GM23338 (cell line): ENCODE measurements around the gene DHRS7C. TPM values are rescaled to one million over a fixed set of nuclear protein-coding genes. Genes with fewer than 3 reads are reported as not detected.

Experiments used
- ATAC-seq: fragments of 200-7000 bp; cut with Tn5 transposase; 3 replicates; pipeline ENCODE4 v1.9.1; 2020
- DNase-seq: peaks from one replicate; pipeline ENCODE4 v3.0.0-alpha.2; 2015; ENCODE audit warnings: low spot score
- H2AFZ ChIP-seq: fragments of 200-600 bp; sonication (generic); 2 replicates; pipeline ENCODE4 v1.8.0; 2016; ENCODE audit warnings: antibody characterized with exemption, mild to moderate bottlenecking, moderate library complexity
- H3F3A ChIP-seq: fragments of 200-600 bp; sonication (generic); replicated peaks from 2 replicates; pipeline ENCODE4 v1.8.0; 2017; ENCODE audit warnings: antibody characterized with exemption, mixed run types, low read depth
- H3K27ac ChIP-seq: fragments of 200-600 bp; sonication (generic); 2 replicates; pipeline ENCODE4 v1.6.1; 2016; ENCODE audit warnings: low read depth
- H3K27me3 ChIP-seq: fragments of 200-600 bp; sonication (generic); 2 replicates; pipeline ENCODE4 v1.8.0; 2016; ENCODE audit warnings: mild to moderate bottlenecking, mixed run types, moderate library complexity; ENCODE audit not compliant: insufficient read depth
- H3K36me3 ChIP-seq: fragments of 200-600 bp; sonication (generic); 2 replicates; pipeline ENCODE4 v1.8.0; 2016; ENCODE audit warnings: mild to moderate bottlenecking; ENCODE audit not compliant: insufficient read depth
- H3K4me1 ChIP-seq: fragments of 200-600 bp; sonication (generic); 2 replicates; pipeline ENCODE4 v1.8.0; 2016; ENCODE audit warnings: mild to moderate bottlenecking, moderate library complexity; ENCODE audit not compliant: insufficient read depth
- H3K4me2 ChIP-seq: fragments of 200-600 bp; sonication (generic); 2 replicates; pipeline ENCODE4 v1.7.1; 2017; ENCODE audit warnings: mixed run types
- H3K4me3 ChIP-seq: fragments of 200-600 bp; sonication (generic); 2 replicates; pipeline ENCODE4 v1.6.1; 2016; ENCODE audit warnings: mixed run types
- H3K79me2 ChIP-seq: fragments of 200-600 bp; sonication (generic); replicated peaks from 2 replicates; pipeline ENCODE4 v1.8.0; 2017; ENCODE audit warnings: mild to moderate bottlenecking; ENCODE audit not compliant: insufficient read depth
- H3K9me2 ChIP-seq: fragments of 200-600 bp; sonication (generic); 2 replicates; pipeline ENCODE4 v1.8.0; 2017; ENCODE audit not compliant: insufficient read depth
- H4K20me1 ChIP-seq: fragments of 200-600 bp; sonication (generic); replicated peaks from 2 replicates; pipeline ENCODE4 v1.8.0; 2017; ENCODE audit warnings: mild to moderate bottlenecking; ENCODE audit not compliant: insufficient read depth
- H3K27ac Mint-ChIP-seq: 2 replicates; pipeline ENCODE4 v1.8.0; 2020; ENCODE audit warnings: inconsistent platforms, mild to moderate bottlenecking, moderate library complexity, mixed read lengths
- H3K27me3 Mint-ChIP-seq: 3 replicates; pipeline ENCODE4 v1.8.0; 2022; ENCODE audit warnings: low read depth, mild to moderate bottlenecking, moderate library complexity, mixed read lengths, inconsistent platforms; ENCODE audit not compliant: insufficient read depth, poor library complexity
- H3K36me3 Mint-ChIP-seq: 3 replicates; pipeline ENCODE4 v1.8.0; 2021; ENCODE audit warnings: low read depth, mild to moderate bottlenecking, inconsistent platforms, moderate library complexity, mixed read lengths
- H3K4me1 Mint-ChIP-seq: 3 replicates; pipeline ENCODE4 v1.8.0; 2020; ENCODE audit warnings: mild to moderate bottlenecking, inconsistent platforms, mixed read lengths
- H3K4me3 Mint-ChIP-seq: 3 replicates; pipeline ENCODE4 v1.8.0; 2021; ENCODE audit warnings: moderate library complexity, mild to moderate bottlenecking, inconsistent platforms, mixed read lengths
- H3K9me3 Mint-ChIP-seq: 3 replicates; pipeline ENCODE4 v1.8.0; 2020; ENCODE audit warnings: moderate library complexity, mild to moderate bottlenecking, inconsistent platforms, mixed read lengths
- CREB1 ChIP-seq: fragments of 250-450 bp; sonication (Bioruptor Pico); IDR thresholded peaks from 2 replicates; pipeline ENCODE4 v1.5.0; 2020; ENCODE audit warnings: low read depth, mild to moderate bottlenecking, moderate library complexity
- CTCF ChIP-seq, 2 experiments: fragments of 200-600 bp in 1 of 2; sonication (generic) in 1 of 2; conservative IDR thresholded peaks; 2 replicates each; pipeline versions ENCODE4 v1.5.1 to v1.6.1; 2016 to 2017; ENCODE audit warnings: antibody characterized with exemption in 2 of 2, low read depth in 2 of 2, mild to moderate bottlenecking in 2 of 2, moderate library complexity in 1 of 2
- ETS1 ChIP-seq: IDR thresholded peaks from 2 replicates; pipeline ENCODE4 v1.6.1; 2016; ENCODE audit warnings: antibody characterized with exemption
- EZH2 ChIP-seq: fragments of 200-600 bp; sonication (generic); IDR thresholded peaks from one replicate; pipeline ENCODE4 v1.8.0; 2017; ENCODE audit warnings: antibody characterized with exemption, mild to moderate bottlenecking, low read depth; ENCODE audit not compliant: unreplicated experiment
- EZH2phosphoT487 ChIP-seq: fragments of 200-600 bp; sonication (generic); IDR thresholded peaks from one replicate; pipeline ENCODE4 v1.8.1; 2018; ENCODE audit warnings: antibody characterized with exemption; ENCODE audit not compliant: unreplicated experiment
- JUNB ChIP-seq: IDR thresholded peaks from one replicate; pipeline ENCODE4 v1.6.1; 2016; ENCODE audit warnings: antibody characterized with exemption; ENCODE audit not compliant: unreplicated experiment
- NANOG ChIP-seq: IDR thresholded peaks from 2 replicates; pipeline ENCODE4 v1.6.1; 2016; ENCODE audit warnings: antibody characterized with exemption, borderline replicate concordance
- POLR2AphosphoS5 ChIP-seq: IDR thresholded peaks from 2 replicates; pipeline ENCODE4 v1.6.1; 2016; ENCODE audit warnings: antibody characterized with exemption, low read depth
- REST ChIP-seq: IDR thresholded peaks from one replicate; pipeline ENCODE4 v1.6.1; 2018; ENCODE audit warnings: antibody characterized with exemption; ENCODE audit not compliant: unreplicated experiment
- STAT1 ChIP-seq: IDR thresholded peaks from one replicate; pipeline ENCODE4 v1.6.1; 2016; ENCODE audit warnings: antibody characterized with exemption; ENCODE audit not compliant: unreplicated experiment
- ZNF114 ChIP-seq: fragments of 250-450 bp; sonication (Bioruptor Pico); IDR thresholded peaks from 2 replicates; pipeline ENCODE4 v1.5.0; 2020; ENCODE audit warnings: mild to moderate bottlenecking, moderate library complexity
- ZNF331 ChIP-seq: fragments of 250-450 bp; sonication (Bioruptor Pico); IDR thresholded peaks from 2 replicates; pipeline ENCODE4 v1.5.0; 2020; ENCODE audit warnings: low read depth, mild to moderate bottlenecking, moderate library complexity
- polyA plus RNA-seq: library from polyadenylated mRNA; unstranded; fragments of >200 nt; fragmentation: Nextera tagmentation; extraction: Ambion mirVana; gene quantifications from 2 replicates; pipeline ENCODE4 v1.2.1, GENCODE V29; 2016
- total RNA-seq: library from RNA; depleted of rRNA; stranded (reverse); fragments of >200 nt; shearing (Covaris generic); gene quantifications from 2 replicates; pipeline ENCODE4 v1.2.3, GENCODE V29; 2014
- TF ChIP-seq, protein P1 (sequence below): fragments of 250-450 bp; sonication (Bioruptor Pico); IDR thresholded peaks from 2 replicates; pipeline ENCODE4 v1.5.0; 2020; ENCODE audit warnings: mild to moderate bottlenecking, moderate library complexity

The DHRS7C gene
- total and polyA plus RNA-seq, 2 experiments from 2014 or later: not detected

GRCh38 chr17:9824797-9825338, 33.5 kb upstream of the DHRS7C start:
- no peaks in the 10 kb centered on the region for H3K27me3 ChIP-seq
- H3K4me1 ChIP-seq: no peaks in the 10 kb centered on the region
- no peak for TF ChIP-seq JUNB
- TF ChIP-seq EZH2: no peak
- no peak for TF ChIP-seq REST
- TF ChIP-seq, protein P1, sequence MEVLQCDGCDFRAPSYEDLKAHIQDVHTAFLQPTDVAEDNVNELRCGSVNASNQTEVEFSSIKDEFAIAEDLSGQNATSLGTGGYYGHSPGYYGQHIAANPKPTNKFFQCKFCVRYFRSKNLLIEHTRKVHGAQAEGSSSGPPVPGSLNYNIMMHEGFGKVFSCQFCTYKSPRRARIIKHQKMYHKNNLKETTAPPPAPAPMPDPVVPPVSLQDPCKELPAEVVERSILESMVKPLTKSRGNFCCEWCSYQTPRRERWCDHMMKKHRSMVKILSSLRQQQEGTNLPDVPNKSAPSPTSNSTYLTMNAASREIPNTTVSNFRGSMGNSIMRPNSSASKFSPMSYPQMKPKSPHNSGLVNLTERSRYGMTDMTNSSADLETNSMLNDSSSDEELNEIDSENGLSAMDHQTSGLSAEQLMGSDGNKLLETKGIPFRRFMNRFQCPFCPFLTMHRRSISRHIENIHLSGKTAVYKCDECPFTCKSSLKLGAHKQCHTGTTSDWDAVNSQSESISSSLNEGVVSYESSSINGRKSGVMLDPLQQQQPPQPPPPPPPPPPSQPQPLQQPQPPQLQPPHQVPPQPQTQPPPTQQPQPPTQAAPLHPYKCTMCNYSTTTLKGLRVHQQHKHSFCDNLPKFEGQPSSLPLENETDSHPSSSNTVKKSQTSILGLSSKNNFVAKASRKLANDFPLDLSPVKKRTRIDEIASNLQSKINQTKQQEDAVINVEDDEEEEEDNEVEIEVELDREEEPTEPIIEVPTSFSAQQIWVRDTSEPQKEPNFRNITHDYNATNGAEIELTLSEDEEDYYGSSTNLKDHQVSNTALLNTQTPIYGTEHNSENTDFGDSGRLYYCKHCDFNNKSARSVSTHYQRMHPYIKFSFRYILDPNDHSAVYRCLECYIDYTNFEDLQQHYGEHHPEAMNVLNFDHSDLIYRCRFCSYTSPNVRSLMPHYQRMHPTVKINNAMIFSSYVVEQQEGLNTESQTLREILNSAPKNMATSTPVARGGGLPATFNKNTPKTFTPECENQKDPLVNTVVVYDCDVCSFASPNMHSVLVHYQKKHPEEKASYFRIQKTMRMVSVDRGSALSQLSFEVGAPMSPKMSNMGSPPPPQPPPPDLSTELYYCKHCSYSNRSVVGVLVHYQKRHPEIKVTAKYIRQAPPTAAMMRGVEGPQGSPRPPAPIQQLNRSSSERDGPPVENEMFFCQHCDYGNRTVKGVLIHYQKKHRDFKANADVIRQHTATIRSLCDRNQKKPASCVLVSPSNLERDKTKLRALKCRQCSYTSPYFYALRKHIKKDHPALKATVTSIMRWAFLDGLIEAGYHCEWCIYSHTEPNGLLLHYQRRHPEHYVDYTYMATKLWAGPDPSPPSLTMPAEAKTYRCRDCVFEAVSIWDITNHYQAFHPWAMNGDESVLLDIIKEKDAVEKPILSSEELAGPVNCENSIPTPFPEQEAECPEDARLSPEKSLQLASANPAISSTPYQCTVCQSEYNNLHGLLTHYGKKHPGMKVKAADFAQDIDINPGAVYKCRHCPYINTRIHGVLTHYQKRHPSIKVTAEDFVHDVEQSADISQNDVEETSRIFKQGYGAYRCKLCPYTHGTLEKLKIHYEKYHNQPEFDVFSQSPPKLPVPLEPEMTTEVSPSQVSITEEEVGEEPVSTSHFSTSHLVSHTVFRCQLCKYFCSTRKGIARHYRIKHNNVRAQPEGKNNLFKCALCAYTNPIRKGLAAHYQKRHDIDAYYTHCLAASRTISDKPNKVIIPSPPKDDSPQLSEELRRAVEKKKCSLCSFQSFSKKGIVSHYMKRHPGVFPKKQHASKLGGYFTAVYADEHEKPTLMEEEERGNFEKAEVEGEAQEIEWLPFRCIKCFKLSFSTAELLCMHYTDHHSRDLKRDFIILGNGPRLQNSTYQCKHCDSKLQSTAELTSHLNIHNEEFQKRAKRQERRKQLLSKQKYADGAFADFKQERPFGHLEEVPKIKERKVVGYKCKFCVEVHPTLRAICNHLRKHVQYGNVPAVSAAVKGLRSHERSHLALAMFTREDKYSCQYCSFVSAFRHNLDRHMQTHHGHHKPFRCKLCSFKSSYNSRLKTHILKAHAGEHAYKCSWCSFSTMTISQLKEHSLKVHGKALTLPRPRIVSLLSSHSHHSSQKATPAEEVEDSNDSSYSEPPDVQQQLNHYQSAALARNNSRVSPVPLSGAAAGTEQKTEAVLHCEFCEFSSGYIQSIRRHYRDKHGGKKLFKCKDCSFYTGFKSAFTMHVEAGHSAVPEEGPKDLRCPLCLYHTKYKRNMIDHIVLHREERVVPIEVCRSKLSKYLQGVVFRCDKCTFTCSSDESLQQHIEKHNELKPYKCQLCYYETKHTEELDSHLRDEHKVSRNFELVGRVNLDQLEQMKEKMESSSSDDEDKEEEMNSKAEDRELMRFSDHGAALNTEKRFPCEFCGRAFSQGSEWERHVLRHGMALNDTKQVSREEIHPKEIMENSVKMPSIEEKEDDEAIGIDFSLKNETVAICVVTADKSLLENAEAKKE (CRISPR knock-in tag): no peak
- no peak for TF ChIP-seq NANOG
- no peak for TF ChIP-seq CTCF (conservative IDR thresholded peaks at IDR 0.05; ENCODE audit: low read depth in 2 of 2)
- TF ChIP-seq ZNF331: no peak
- no peak for TF ChIP-seq ZNF114 (CRISPR knock-in tag)
- no peak for TF ChIP-seq STAT1
- TF ChIP-seq POLR2AphosphoS5: no peak
- no peak for TF ChIP-seq EZH2phosphoT487
- TF ChIP-seq ETS1: no peak
- no peak for TF ChIP-seq CREB1 (CRISPR knock-in tag)
- H3K4me2 ChIP-seq: no peak overlapping the region
- H4K20me1 ChIP-seq: no peaks in the 10 kb centered on the region
- H3K79me2 ChIP-seq: no peaks in the 10 kb centered on the region
- H3K9me2 ChIP-seq: no peaks in the 10 kb centered on the region
- Mint-ChIP-seq H3K36me3 (no peaks in the 10 kb centered on the region; the same call in 2 of the 3 replicates), H3K4me1 (peaks cover 6% of the 10 kb centered on the region), H3K27ac (no peak overlapping the region), H3K4me3 (no peak overlapping the region), H3K9me3 (no peaks in the 10 kb centered on the region; the same call in 2 of the 3 replicates), H3K27me3 (peaks cover 11% of the 10 kb centered on the region)
- no peak overlapping the region for H2AFZ ChIP-seq
- H3K36me3 ChIP-seq: no peaks in the 10 kb centered on the region
- H3K27ac ChIP-seq: no peak overlapping the region
- no peak for DNase-seq
- no peak for ATAC-seq
- no peaks in the 10 kb centered on the region for H3F3A ChIP-seq
- no peak overlapping the region for H3K4me3 ChIP-seq
